HG02852 (cell line): ENCODE data around the gene SIPA1L3.

Source experiments
- ATAC-seq: cut with Tn5 transposase; IDR thresholded peaks from one replicate; pipeline ENCODE4 v1.9.1; 2021; ENCODE audit warnings: mild to moderate bottlenecking, moderate library complexity; ENCODE audit not compliant: unreplicated experiment

SIPA1L3 gene

DNA sequence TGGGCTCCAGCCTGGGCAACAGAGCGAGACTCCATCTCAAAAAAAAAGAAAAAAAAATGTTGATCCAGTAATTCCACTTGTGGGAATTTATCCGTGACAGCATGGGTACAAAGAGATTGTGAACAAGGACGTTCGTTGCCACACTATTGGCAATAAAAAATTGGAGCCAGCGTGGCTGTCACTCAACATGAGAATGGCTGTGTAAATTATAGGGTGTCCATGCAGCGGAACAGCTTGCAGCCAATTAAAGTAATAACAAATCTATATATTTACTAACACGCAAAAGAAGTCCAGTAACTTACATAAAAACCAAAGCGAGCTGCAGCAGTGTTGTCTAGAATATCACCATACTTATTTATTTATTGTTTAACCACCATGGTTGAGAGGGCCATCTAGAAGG is 297.7 kb downstream of the SIPA1L3 start:
- no peak for ATAC-seq

DNA sequence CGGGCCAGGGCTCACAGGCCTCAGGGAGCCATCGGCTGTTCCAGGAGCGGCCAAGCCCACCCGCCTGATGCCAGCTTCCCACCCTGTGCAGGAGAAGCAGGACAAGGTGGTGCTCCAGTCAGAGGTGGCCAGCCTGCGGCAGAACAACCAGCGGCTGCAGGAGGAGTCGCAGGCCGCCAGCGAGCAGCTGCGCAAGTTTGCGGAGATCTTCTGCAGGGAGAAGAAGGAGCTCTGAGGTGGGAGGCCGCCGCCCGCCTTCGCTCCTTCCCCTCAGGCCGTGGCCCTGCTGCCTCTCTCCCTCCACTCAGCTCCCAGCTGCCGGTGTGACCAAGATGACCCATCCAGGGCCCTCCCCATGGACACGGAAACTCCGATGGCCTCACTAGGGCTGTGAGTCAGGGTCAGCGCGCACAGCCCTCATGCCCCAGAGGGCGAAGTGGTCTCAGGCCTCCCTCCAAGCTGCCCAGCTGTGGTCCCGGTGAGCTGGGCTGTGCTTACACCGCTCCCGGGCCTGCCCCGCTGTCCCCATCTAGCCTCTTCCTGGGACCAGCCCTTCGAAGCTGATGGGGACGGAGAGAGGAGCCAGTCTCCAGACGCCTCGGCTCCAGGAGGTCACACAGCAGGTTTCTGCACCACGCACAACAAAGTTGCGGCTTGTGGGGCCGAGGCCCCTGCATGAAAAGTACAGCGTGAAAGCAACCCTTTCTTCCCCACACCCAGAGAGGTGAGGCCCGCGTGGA is 299.2 kb downstream of the SIPA1L3 start:
- ATAC-seq = no peak

DNA sequence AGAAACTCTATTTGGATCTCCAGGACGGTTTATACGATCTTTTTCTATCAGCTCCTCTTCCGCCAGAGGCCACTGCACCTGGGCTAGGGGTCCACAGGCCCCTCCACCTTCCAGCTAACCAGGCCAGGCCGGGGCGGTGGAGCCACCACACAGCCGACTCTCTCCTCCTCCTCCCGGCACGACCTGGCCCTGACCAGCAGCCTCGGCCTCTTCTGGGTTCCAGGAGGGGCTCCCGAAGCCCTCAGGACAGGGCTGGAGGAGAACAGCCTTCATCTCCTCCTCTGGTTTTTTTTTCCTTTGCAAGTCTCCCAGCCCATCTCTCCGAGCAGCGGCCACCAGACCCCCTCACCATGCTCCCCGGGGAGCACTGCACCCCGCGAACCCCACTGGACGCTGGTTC is 299.9 kb downstream of the SIPA1L3 start:
- ATAC-seq = no peak

DNA sequence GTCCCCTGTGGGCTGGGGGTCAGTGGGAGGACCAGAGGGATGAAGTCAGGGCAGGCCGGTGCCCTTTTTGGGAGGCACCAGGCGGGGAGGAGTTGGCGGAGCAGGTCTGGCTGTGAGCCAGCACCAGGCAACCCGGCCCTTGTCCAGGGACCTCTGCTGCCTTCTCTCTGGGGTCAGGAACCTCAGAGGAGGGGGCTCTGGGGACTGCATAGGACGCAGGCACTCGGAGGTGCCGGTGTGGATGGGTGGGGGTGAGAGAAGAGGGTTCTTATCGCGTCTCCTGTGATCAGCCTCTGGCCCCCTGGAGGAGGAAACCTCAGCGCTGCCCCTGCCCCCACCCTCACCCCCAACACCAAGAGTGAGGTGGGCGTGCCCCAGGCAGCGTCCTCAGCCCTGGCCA is 300.5 kb downstream of the SIPA1L3 start:
- ATAC-seq = no peak

DNA sequence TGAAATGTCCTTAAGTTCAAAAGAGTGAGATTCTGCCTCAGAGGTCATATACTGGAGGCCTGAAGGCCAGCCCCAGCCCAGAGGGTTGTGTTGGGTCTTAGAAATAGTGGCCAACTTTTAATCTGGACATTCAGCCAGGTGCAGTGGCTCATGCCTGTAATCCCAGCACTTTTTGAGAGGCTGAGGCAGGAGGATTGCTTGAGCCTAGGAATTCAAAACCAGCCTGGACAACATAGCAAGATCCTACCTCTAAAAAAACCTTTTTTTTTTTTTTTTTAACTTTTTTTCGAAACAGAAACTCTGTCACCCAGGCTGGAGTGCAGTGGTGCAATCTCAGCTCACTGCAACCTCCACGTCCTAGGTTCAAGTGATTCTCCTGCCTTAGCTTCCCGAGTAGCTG is 301.6 kb downstream of the SIPA1L3 start:
- no peak for ATAC-seq

DNA sequence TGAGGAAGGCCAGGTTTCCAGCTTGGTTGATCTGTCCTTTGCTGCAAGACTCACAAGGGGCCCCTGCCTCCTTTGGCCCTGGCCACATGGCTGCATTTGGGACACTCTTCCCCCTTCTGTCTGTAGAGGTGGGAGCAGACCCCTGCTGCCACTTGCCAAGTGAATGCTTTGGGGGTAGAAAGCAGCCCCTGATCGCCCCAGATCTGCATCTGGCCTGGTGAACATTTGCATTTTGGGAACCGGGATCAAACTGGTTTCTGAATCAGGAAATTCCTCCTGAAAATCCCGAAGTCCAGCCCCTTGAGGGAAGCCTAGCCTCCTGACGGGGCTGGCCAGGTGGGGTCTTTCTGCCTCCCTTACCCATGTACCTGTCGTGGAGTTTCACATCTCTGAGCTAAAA is 302.1 kb downstream of the SIPA1L3 start:
- no peak for ATAC-seq

DNA sequence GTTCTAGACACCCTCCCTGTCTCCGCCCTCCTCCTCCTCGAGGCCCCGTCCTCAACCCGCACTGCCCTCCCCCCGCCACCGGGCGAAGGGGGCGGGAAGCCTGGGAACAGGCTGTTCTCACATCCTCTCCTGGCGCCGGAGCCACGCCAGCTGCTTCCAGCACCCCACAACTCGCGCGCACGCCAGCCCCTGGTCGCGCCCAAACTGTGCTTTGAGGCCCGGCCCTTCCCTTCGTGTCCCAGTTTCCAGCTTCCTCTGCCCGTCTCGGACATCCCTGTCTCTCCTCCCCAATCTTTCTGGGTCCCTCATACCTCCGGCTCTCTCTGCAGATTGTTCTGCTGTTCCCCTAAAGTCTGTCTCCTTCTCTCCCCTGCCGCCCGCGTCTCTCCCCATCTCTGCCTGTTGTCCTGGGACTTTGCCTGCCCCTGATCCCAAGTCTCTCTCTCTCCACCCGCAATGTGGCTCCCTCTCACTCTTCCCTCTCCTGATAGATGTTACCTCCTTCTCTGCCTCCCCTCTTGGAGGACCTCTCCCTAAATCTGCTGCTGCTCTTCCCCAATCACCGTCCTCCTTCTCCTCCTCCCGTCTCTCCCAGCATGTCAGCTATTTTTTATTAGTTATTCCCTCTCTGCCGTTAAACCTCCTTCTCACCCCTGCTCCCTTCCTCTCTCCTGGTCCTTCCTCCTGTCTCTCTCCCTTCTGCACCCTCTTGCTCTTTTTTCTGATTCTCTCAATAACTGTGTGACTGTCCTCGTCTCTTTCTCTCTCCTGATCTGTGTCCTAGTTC is 302.9 kb downstream of the SIPA1L3 start:
- no peak for ATAC-seq

DNA sequence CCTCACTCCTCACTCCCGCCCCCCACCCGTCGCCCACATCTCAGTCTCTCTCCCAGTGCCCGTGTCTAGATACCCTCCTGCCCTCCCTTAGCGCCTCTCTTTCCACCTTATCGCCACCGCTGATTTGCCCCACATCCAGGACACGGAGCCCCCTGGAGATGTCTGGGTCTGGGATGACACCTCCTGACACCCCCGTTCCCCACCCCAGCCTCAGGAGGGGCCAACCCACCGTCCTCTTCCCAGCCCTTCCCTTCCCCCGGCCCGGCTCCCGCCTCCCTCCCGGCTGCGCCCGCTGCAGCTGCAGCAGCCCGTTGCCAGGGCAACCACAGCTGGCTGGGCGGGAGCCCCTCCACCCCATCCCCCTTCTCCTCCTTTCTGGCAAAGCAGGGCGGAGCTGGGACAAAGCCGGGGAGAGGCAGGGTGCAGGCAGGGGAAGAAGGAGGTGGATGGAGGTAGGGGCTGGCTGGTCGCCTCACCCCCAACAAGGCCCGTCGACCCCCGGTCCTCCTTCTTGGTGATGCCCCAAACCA is 303.5 kb downstream of the SIPA1L3 start:
- no peak for ATAC-seq

DNA sequence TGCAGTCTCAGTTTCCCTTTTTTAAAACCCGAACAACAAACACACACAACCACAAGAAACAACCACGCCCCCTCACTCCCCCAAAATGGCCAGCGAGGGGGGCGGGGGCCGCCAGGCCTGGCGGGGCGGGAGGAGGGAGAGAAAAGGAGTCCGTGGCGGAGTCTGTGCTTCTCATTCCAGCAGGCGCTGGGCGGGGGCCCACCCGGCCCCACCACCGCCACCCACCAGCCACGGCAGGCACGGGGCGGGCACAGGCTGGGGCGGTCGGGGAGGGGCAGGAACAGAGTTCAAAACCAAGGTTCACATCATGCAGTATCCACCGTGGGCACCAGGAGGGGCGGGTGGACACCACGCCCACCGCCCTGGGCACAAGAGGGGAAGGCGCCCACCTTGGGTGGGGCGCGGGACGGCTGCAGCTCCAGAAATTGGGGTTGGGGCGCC is 304.2 kb downstream of the SIPA1L3 start:
- ATAC-seq = no peak

DNA sequence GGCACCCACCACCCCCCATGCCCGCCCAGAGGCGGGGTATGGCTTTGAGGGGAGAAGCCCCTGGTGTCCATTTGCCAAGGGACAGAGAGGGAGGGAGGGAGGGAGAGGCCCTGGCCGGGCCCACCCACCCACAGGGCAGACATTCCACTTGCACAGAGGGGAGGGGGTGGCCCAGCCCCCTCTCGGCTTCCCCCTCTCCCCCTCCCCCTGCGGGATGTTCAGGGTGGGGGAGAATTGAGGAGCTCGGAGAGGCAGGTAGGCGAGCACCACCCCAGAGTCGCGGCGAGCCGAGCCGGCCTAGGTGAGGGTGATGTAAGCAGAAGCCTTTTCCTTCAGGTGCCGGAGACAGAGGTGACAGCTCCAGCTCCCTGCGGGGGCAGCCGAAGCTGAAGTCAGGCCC is 304.8 kb downstream of the SIPA1L3 start:
- ATAC-seq = no peak

DNA sequence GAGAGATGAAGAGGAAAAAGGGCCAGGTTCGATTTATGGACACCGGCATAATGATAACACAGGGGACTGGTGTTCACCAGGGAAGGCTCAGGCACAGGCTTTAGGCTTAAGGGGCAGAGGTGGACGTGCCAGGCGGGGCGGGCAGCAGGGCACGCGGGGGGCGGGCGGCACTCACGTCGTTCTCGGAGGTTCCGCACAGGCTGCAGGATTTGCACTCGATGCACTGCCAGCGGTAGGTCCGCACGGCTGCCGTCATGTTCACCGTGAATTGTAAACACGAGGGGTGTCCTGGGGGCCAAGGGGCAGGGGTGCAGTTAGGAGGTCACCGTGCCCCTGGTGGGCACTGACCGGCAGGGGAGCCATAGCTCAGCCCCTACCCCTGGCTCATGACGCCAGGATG is 306.5 kb downstream of the SIPA1L3 start:
- no peak for ATAC-seq

DNA sequence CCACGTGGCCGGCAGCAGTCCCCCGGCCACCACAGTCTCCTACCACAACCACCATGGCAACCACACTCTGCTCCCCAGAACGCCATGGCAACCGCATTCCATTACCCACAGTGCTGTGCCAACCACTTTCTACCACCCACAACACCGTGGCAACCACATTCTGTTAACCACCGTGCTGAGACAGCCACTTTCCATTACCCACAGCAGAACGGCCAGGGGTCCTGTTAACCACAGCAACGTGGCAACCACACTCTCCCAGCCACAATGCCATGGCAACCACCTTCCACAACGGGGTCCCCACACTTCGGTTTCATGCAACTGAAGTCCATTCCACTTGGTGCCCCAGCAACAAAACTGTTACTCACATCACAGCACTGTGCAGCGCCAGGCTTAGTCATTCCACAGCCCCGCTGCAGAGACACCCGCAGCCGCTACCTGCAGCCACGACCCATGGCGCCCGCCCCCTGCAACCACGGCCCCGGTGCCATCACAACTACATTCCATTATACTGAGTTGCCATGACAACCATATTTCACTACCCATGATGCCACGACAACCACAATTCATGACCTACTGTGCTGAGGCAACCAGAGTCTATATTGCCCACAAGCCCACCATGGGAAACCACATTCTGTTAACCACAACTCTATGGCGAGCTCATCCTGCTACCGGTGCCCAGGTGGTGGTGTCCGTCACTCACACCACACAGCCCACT is 307.1 kb downstream of the SIPA1L3 start:
- ATAC-seq = no peak

DNA sequence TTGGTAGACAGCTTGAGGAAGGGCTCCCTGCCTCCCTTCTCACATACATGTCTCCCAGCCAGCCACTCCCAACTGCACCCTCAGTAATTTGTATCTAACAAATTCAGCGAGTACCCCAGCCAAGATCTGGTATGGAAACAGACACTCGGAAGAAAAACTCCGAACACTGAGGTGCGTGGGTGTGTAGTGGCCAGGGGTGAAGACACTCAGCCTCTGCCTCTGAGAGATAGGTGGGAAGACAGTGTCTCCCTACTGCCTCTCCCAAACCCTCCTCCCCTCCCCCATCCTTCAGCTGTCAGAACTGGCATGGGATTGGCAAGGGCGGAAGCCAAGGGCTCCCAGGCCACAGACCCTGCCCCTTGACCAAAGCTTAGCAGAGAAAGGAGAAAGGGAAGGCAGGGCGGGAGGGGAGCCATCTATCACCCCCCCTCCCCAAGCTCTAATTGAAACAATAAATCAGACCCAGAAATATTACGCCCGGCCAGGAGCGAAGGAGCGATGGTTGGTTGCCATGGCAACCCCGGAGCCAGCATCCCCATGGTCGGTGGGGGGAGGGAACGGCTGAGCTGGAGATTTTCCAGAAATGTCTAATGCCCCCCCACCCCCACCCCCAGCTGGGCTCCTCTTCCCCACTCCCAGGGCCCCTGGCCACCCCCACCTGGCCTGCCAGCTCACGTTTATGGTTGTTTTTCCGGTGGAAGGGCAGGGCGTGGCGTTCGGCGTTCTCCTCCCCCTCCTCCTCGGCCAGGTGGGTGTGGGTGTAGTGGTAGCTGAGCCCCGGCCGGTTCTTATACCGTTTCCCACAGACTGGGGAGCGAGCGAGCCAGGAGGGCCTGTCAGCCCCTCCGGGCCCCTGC is 310.0 kb downstream of the SIPA1L3 start:
- no peak for ATAC-seq

DNA sequence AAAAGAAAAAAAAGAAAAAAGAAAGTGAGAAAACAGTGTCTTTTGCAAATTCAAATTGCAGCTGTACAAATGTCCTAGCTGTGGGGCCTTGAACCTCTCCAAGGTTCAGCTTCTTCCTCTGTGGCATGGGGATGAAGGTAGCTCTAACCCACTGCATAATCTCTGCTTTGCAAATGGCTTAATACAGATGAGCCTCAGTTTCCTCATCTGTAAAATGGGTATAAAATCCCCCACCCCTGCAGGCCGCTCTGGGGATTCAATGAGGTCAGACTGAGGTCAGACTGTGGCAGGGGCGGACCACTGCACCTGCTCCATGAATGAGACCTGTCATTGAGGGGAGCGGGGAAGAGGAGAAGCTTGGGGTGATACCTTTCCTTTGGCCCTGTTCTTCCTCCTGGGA is 311.2 kb downstream of the SIPA1L3 start:
- no peak for ATAC-seq

DNA sequence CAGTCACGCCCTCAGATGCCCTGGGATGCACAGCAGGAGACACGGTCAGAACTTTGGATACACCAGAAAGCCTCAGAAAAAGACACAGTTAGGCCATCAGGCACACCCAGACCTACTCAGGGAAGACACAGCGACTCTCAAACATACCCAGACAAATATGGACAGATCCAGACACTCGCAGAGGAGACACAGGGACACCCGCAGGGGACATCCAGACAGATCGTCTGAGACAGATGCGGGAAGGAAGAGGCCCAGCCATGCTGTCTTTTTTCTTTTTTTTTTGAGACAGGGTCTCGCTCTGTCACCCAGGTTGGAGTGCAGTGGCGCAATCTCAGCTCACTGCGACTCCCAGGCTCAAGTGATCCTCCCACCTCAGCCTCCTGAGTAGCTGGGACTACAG is 312.2 kb downstream of the SIPA1L3 start:
- no peak for ATAC-seq

DNA sequence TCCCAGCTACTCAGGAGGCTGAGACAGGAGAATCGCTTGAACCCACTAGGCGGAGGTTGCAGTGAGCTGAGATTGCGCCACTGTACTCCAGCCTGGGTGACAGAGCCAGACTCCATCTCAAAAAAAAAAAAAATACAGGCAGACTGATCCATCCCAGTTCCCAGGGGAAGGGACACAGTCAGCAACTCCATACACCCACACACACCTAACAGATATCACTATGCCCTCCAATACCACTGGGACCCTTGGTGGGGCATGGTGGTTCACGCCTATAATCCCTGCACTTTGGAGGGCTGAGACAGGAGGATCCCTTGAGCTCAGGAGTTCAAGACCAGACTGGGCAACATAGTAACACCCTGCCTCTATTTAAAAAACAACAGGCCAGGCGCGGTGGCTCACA is 314.4 kb downstream of the SIPA1L3 start:
- ATAC-seq = no peak

DNA sequence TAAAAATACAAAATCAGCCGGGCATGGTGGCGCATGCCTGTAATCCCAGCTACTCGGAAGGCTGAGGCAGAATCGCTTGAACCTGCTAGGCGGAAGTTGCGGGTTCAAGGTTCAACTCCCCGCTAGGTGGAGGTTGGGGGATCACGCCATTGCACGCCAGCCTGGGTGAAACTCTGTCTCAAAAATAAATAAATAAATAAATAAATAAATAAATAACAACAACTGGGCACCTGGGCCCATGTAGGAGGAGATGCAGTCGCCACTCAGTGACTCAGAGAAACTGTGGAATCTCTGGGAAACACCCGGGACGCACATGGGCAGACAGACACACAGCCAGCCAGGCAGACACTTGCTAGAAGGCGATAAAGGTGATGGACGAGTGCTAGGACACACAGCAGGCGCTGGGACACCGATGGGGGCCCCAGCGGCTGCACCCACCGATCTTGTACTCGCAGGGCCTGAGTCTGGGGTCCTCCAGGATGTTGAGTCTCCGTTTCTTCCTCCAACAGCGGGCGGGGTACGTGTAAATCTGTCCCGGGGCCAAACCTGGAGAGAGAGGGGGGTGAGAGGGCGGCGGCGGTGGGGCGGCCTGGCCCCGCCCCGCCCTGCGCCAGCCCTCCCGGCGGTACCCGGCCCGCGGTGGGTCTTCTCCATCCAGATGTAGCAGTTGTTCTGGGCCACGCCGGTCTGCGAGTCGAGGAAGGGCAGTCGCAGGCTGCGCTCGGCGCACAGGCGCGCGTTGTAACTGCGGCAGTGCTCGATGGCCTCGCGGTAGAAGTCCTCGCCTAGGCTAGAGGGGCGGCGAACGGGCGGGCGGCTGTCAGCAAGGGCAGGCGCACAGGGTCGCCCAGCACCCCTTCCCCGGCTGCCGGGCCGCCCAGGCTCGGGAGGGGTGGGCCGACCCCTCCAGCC is 315.2 kb downstream of the SIPA1L3 start:
- ATAC-seq = no peak

DNA sequence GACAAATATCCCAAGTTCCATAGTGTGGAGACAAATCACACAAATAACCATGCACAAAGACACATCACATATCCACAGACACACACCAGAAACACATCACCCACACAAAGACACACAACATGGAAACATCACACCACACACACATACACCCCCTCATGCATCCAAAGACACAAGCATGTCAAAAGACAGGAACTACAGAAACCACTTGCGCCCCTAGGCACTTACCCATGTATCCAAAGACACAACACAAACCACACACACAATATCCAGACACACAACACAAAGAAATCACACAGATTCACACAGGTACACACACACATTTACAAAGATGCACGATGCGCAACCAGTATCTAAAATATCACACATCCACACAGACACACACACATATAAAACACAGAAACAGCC is 316.1 kb downstream of the SIPA1L3 start:
- no peak for ATAC-seq

DNA sequence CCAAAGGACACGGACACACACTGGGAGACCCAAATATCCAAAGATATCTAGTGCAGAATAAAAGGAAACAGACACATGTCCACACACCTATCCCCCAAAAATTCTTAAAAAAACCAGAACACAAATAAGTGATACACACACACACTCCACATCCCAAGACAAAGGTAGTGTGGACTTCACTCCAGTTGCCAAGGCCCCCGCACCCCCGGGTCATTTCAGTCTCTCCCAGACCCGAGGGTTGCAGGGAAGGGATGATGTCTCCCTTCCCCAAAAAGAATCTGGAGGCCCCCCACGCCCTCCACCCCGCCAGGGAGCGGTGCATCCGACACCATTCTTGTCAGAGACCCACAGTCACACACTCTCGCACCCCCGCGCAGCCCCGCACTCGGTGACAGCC is 316.6 kb downstream of the SIPA1L3 start:
- ATAC-seq = no peak
